Endothelial cell of umbilical vein (primary cell): ENCODE measurements around the gene C16orf78. TPM values are rescaled to one million over a fixed set of nuclear protein-coding genes. Genes with fewer than 3 reads are reported as not detected.

Experiments
- BruUV-seq: library from RNA; stranded (reverse); fragments of 400-500 nt; replicated peaks from 2 replicates; lab custom pipeline; 2021; lab: Mats Ljungman, UMichigan
- CTCF ChIA-PET: fragments of 300-600, 350-600 bp; sonication (Branson Sonifier 250); formaldehyde crosslinking; loops from one replicate; lab custom pipeline; 2021; ENCODE audit warnings: antibody characterized with exemption, inconsistent platforms; lab: Charles Lee
- POLR2A ChIA-PET: fragments of 300-600, 350-600 bp; sonication (Branson Sonifier 250); formaldehyde crosslinking; loops from one replicate; lab custom pipeline; 2021; ENCODE audit warnings: antibody characterized with exemption, inconsistent platforms; lab: Charles Lee
- DNase-seq: peaks from one replicate; pipeline ENCODE4 v3.0.0-alpha.2; 2011; ENCODE audit warnings: low read depth, low spot score
- FAIRE-seq: peaks from 2 replicates; lab custom pipeline; 2011; peaks lifted over from hg19 to GRCh38; lab: Jason Lieb, UNC
- H2AFZ ChIP-seq: 2 replicates; pipeline ENCODE4 v1.6.0; 2012; ENCODE audit warnings: low read depth, low read length, control low read depth, inconsistent platforms
- H3K27ac ChIP-seq: 2 replicates; pipeline ENCODE4 v1.5.1; 2011; ENCODE audit warnings: low read depth, mild to moderate bottlenecking, control low read depth, low read length, moderate library complexity; ENCODE audit not compliant: insufficient read depth
- H3K27me3 ChIP-seq, 2 experiments: 2 replicates each; pipeline versions ENCODE4 v1.6.0 to v1.6.1; 2011; ENCODE audit warnings: low read length in 2 of 2, mixed read lengths in 1 of 2; ENCODE audit not compliant: control insufficient read depth in 2 of 2, insufficient read depth in 2 of 2
- H3K36me3 ChIP-seq, 2 experiments: 2 replicates in 1 of 2; 3 replicates in 1 of 2; pipeline ENCODE4 v1.5.1; 2011; ENCODE audit warnings: low read length in 2 of 2, mild to moderate bottlenecking in 1 of 2, moderate library complexity in 1 of 2; ENCODE audit not compliant: control insufficient read depth in 2 of 2, insufficient read depth in 2 of 2; ENCODE audit errors: extremely low read depth in 1 of 2
- H3K4me1 ChIP-seq: 3 replicates; pipeline ENCODE4 v1.5.1; 2011; ENCODE audit warnings: mild to moderate bottlenecking, low read length; ENCODE audit not compliant: control insufficient read depth, insufficient read depth; ENCODE audit errors: extremely low read depth
- H3K4me2 ChIP-seq: 2 replicates; pipeline ENCODE4 v1.6.1; 2011; ENCODE audit warnings: low read length, control low read depth, mixed read lengths; ENCODE audit not compliant: insufficient read depth
- H3K4me3 ChIP-seq, 3 experiments: fragments of 200-600 bp in 1 of 3; sonication (generic), shearing (Covaris generic) in 1 of 3; replicated peaks in 1 of 3; 2 replicates each; pipeline ENCODE4 v1.5.1; 2011 to 2016; ENCODE audit warnings: control low read depth in 3 of 3, low read length in 3 of 3, mild to moderate bottlenecking in 2 of 3, inconsistent platforms in 1 of 3, low read depth in 1 of 3, moderate library complexity in 1 of 3; ENCODE audit not compliant: insufficient read depth in 1 of 3
- H3K79me2 ChIP-seq: 2 replicates; pipeline ENCODE4 v1.6.0; 2012; ENCODE audit warnings: low read length, inconsistent platforms; ENCODE audit not compliant: control insufficient read depth, insufficient read depth
- H3K9ac ChIP-seq: replicated peaks from 2 replicates; pipeline ENCODE3; 2011; ENCODE audit warnings: low read length, control low read depth; ENCODE audit not compliant: insufficient read depth; ENCODE audit errors: extremely low read depth
- H3K9me1 ChIP-seq: replicated peaks from 3 replicates; pipeline ENCODE4 v1.6.0; 2011; ENCODE audit warnings: mild to moderate bottlenecking, low read length; ENCODE audit not compliant: control insufficient read depth, insufficient read depth; ENCODE audit errors: extremely low read depth
- H3K9me3 ChIP-seq: replicated peaks from 2 replicates; pipeline ENCODE4 v1.5.1; 2012; ENCODE audit warnings: low read length, inconsistent platforms; ENCODE audit not compliant: control insufficient read depth, insufficient read depth
- H4K20me1 ChIP-seq: replicated peaks from 2 replicates; pipeline ENCODE3; 2011; ENCODE audit warnings: mild to moderate bottlenecking, low read length; ENCODE audit not compliant: control insufficient read depth, insufficient read depth; ENCODE audit errors: extremely low read depth
- EZH2 ChIP-seq: IDR thresholded peaks from 2 replicates; pipeline ENCODE4 v1.6.1; 2012; ENCODE audit warnings: borderline replicate concordance, low read depth, mild to moderate bottlenecking, moderate library complexity, low read length, inconsistent platforms; ENCODE audit not compliant: severe bottlenecking
- FOS ChIP-seq: IDR thresholded peaks from 2 replicates; pipeline ENCODE4 v1.6.1; 2011; ENCODE audit warnings: mild to moderate bottlenecking, low read length, moderate library complexity, borderline replicate concordance; ENCODE audit not compliant: insufficient read depth
- GATA2 ChIP-seq: IDR thresholded peaks from 2 replicates; pipeline ENCODE4 v1.7.0; 2011; ENCODE audit warnings: low read depth, mild to moderate bottlenecking, moderate library complexity, mixed read lengths, low read length; ENCODE audit not compliant: insufficient read length, insufficient read depth
- JUN ChIP-seq: IDR thresholded peaks from 2 replicates; pipeline ENCODE4 v1.6.1; 2011; ENCODE audit warnings: borderline replicate concordance, low read depth; ENCODE audit not compliant: insufficient read length, insufficient read depth
- MYC ChIP-seq: IDR thresholded peaks from one replicate; pipeline ENCODE4 v1.6.1; 2011; ENCODE audit warnings: mild to moderate bottlenecking, low read depth, low read length
- POLR2A ChIP-seq: IDR thresholded peaks from 2 replicates; pipeline ENCODE4 v1.6.1; 2012; ENCODE audit warnings: low read depth, mild to moderate bottlenecking, control low read depth, low read length
- POLR2AphosphoS5 ChIP-seq: IDR thresholded peaks from 2 replicates; pipeline ENCODE4 v1.6.1; 2012; ENCODE audit warnings: low read depth, mild to moderate bottlenecking, control low read depth, low read length, moderate library complexity; ENCODE audit not compliant: insufficient read depth
- dilution Hi-C: fragments of 300-500 bp; cut with MboI; formaldehyde crosslinking; loops from one replicate; pipeline ENCODE4 v1.15.0; 2019; ENCODE audit warnings: low sequenced_read_pairs; ENCODE audit not compliant: extremely low pct_ligation_motif_present
- intact Hi-C: fragments of 100-400 bp; cut with micrococcal nuclease; formaldehyde crosslinking; loops from one replicate; pipeline ENCODE4 v1.10.0; 2022
- polyA plus RNA-seq, 4 experiments: library from polyadenylated mRNA; depleted of rRNA in 3 of 4; stranded (reverse) in 3 of 4; unstranded in 1 of 4; fragments of >200 nt; gene quantifications; 2 replicates each; pipeline versions ENCODE4 v1.2.1 to v1.2.3, GENCODE V29; 2011 to 2012; ENCODE audit warnings: missing spikeins in 1 of 4
- total RNA-seq: library from RNA; stranded (reverse); gene quantifications from 2 replicates; pipeline ENCODE4 v1.2.3, GENCODE V29; 2021
- TF ChIP-seq, protein P1 (sequence below): IDR thresholded peaks from 2 replicates; pipeline ENCODE4 v1.6.1; 2011; ENCODE audit not compliant: insufficient read depth, insufficient read length
- TF ChIP-seq, protein P2 (sequence below), 2 donors: IDR thresholded peaks; 1 replicate in 1 of 2; 2 replicates in 1 of 2; pipeline ENCODE4 v1.5.1; 2011; ENCODE audit warnings: low read length in 2 of 2, mild to moderate bottlenecking in 2 of 2, moderate library complexity in 2 of 2, control low read depth in 1 of 2, inconsistent platforms in 1 of 2, low read depth in 1 of 2; ENCODE audit not compliant: insufficient read depth in 1 of 2; ENCODE audit errors: extremely low read depth in 1 of 2

C16orf78 gene
- total and polyA plus RNA-seq, 2 donors (not counting 3 experiments of a cell fraction or from before 2014, with no cell fraction given) = not detected

DNA sequence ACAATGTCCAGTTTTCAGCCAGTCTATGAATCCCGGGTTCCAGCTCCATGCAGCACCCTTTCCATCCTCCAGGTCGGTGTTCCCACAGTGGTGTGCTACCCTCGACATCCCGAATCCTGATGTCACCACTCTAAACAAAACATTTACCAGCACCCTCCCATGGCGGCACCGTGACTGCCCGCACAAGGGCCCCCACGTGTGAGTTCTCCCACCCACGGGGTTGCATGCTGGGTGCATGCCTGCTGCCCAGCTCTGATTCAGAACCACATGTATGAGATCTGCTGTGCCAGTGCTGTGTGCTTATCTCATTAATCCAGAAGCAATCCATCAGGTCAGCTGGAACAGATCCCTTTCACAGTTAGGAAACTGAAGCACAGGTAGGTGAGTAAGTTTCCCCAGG is 57.4 kb downstream of the C16orf78 start:
- no peaks in the 10 kb centered on the region for H3K9me1 ChIP-seq
- H3K36me3 ChIP-seq = no peaks in the 10 kb centered on the region
- no peak overlapping the region for H3K27ac ChIP-seq
- no peaks in the 10 kb centered on the region for H3K9me3 ChIP-seq
- H3K4me1 ChIP-seq = no peaks in the 10 kb centered on the region
- H3K9ac ChIP-seq = no peak overlapping the region
- POLR2A ChIA-PET = no interaction called here
- H3K27me3 ChIP-seq = no peaks in the 10 kb centered on the region
- no TSS peak for BruUV-seq
- intact Hi-C loops = no loop called here
- CTCF ChIA-PET = no interaction called here
- no peaks in the 10 kb centered on the region for H3K79me2 ChIP-seq
- dilution Hi-C loops = no loop called here
- TF ChIP-seq POLR2A (no peak), POLR2AphosphoS5 (no peak), GATA2 (no peak), FOS (no peak), JUN (no peak), EZH2 (no peak), MYC (no peak)
- TF ChIP-seq, protein P1, sequence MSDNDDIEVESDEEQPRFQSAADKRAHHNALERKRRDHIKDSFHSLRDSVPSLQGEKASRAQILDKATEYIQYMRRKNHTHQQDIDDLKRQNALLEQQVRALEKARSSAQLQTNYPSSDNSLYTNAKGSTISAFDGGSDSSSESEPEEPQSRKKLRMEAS = no peak
- TF ChIP-seq, protein P2, sequence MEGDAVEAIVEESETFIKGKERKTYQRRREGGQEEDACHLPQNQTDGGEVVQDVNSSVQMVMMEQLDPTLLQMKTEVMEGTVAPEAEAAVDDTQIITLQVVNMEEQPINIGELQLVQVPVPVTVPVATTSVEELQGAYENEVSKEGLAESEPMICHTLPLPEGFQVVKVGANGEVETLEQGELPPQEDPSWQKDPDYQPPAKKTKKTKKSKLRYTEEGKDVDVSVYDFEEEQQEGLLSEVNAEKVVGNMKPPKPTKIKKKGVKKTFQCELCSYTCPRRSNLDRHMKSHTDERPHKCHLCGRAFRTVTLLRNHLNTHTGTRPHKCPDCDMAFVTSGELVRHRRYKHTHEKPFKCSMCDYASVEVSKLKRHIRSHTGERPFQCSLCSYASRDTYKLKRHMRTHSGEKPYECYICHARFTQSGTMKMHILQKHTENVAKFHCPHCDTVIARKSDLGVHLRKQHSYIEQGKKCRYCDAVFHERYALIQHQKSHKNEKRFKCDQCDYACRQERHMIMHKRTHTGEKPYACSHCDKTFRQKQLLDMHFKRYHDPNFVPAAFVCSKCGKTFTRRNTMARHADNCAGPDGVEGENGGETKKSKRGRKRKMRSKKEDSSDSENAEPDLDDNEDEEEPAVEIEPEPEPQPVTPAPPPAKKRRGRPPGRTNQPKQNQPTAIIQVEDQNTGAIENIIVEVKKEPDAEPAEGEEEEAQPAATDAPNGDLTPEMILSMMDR (IDR thresholded peaks at IDR 0.05; ENCODE audit: extremely low read depth in 1 of 2, insufficient read depth in 1 of 2, low read depth in 1 of 2, low read length in 2 of 2) = no peak
- H3K4me3 ChIP-seq = no peak overlapping the region
- DNase-seq (no peak), FAIRE-seq (no peak)
- no peaks in the 10 kb centered on the region for H4K20me1 ChIP-seq
- no peak overlapping the region for H3K4me2 ChIP-seq
- no peak overlapping the region for H2AFZ ChIP-seq
